HCT116 (cell line): ENCODE data around the gene TRPM4. TPM values are rescaled to one million over a fixed set of nuclear protein-coding genes. Genes with fewer than 3 reads are reported as not detected.

ENCODE experiments used
- ATAC-seq: fragments of 200-7000 bp; cut with Tn5 transposase; 2 replicates; pipeline ENCODE4 v1.9.1; 2020; ENCODE audit warnings: mild to moderate bottlenecking, moderate library complexity
- BruUV-seq: library from RNA; stranded (reverse); fragments of 400-500 nt; replicated peaks from 2 replicates; lab custom pipeline; 2021; lab: Mats Ljungman, UMichigan
- CTCF ChIA-PET: fragments of 300-600 bp; sonication (Branson Sonifier 250); formaldehyde crosslinking; loops from one replicate; lab custom pipeline; 2021; ENCODE audit warnings: antibody characterized with exemption; lab: Charles Lee
- POLR2A ChIA-PET: fragments of 300-600, 350-600 bp; sonication (Branson Sonifier 250); formaldehyde crosslinking; loops from one replicate; lab custom pipeline; 2021; ENCODE audit warnings: antibody characterized with exemption; lab: Charles Lee
- RAD21 ChIA-PET, 2 experiments: fragments of 300-600 bp; sonication (Branson Sonifier 250); formaldehyde crosslinking; loops; one replicate each; lab custom pipeline; 2023; ENCODE audit warnings: low total read pairs in 2 of 2; ENCODE audit not compliant: uncharacterized antibody in 2 of 2, unreplicated experiment in 2 of 2, low non-redundant PET in 1 of 2; lab: Charles Lee
- DNase-seq: peaks from one replicate; pipeline ENCODE4 v3.0.0-alpha.2; 2010; ENCODE audit warnings: low read depth, low spot score
- H2AFZ ChIP-seq: fragments of 200-600 bp; shearing (Covaris generic), sonication (generic); 2 replicates; pipeline ENCODE4 v1.6.1; 2017; ENCODE audit warnings: low read depth, mixed run types, mixed read lengths, antibody characterized with exemption, low read length; ENCODE audit not compliant: poor library complexity, severe bottlenecking
- H3K27ac ChIP-seq: 2 replicates; pipeline ENCODE4 v1.5.1; 2012; ENCODE audit warnings: low read depth, low read length
- H3K27me3 ChIP-seq: fragments of 200-600 bp; sonication (generic); 2 replicates; pipeline ENCODE4 v1.6.1; 2016; ENCODE audit warnings: mixed run types, low read length, mixed read lengths; ENCODE audit not compliant: insufficient read depth
- H3K36me3 ChIP-seq, 2 experiments: fragments of 200-500 bp in 1 of 2; fragments of 200-600 bp in 1 of 2; sonication (Bioruptor generic) in 1 of 2; sonication (generic) in 1 of 2; 2 replicates each; pipeline versions ENCODE4 v1.5.1 to v1.6.1; 2014 to 2016; ENCODE audit warnings: low read length in 2 of 2, inconsistent platforms in 1 of 2, mixed read lengths in 1 of 2, mixed run types in 1 of 2; ENCODE audit not compliant: insufficient read depth in 2 of 2, control insufficient read depth in 1 of 2
- H3K4me1 ChIP-seq, 2 experiments: fragments of 200-600 bp in 1 of 2; sonication (generic) in 1 of 2; 2 replicates each; pipeline versions ENCODE4 v1.5.1 to v1.6.1; 2012 to 2017; ENCODE audit warnings: low read length in 2 of 2, inconsistent platforms in 1 of 2, mild to moderate bottlenecking in 1 of 2, mixed read lengths in 1 of 2, mixed run types in 1 of 2, moderate library complexity in 1 of 2; ENCODE audit not compliant: insufficient read depth in 2 of 2, control insufficient read depth in 1 of 2
- H3K4me2 ChIP-seq: fragments of 200-600 bp; sonication (generic); 2 replicates; pipeline ENCODE4 v1.6.1; 2017; ENCODE audit warnings: mixed run types, low read length, mixed read lengths
- H3K4me3 ChIP-seq, 2 experiments: fragments of 200-600 bp in 1 of 2; sonication (generic) in 1 of 2; replicated peaks in 1 of 2; 2 replicates each; pipeline ENCODE4 v1.5.1; 2011 to 2016; ENCODE audit warnings: low read length in 2 of 2, control low read depth in 1 of 2, low read depth in 1 of 2, mild to moderate bottlenecking in 1 of 2, mixed read lengths in 1 of 2, mixed run types in 1 of 2
- H3K79me2 ChIP-seq: fragments of 200-600 bp; sonication (generic); 2 replicates; pipeline ENCODE4 v1.6.1; 2017; ENCODE audit warnings: mild to moderate bottlenecking, mixed run types, low read length, moderate library complexity, mixed read lengths; ENCODE audit not compliant: insufficient read depth
- H3K9ac ChIP-seq: fragments of 200-600 bp; sonication (generic); 2 replicates; pipeline ENCODE4 v1.6.1; 2016; ENCODE audit warnings: low read length, mixed read lengths
- H3K9me2 ChIP-seq: fragments of 200-600 bp; sonication (generic), shearing (Covaris generic); 2 replicates; pipeline ENCODE4 v1.6.1; 2017; ENCODE audit warnings: mixed run types, mild to moderate bottlenecking, moderate library complexity; ENCODE audit not compliant: insufficient read depth
- H3K9me3 ChIP-seq, 2 experiments: fragments of 200-500 bp in 1 of 2; fragments of 200-600 bp in 1 of 2; sonication (Bioruptor generic) in 1 of 2; sonication (generic) in 1 of 2; 2 replicates each; pipeline ENCODE4 v1.6.1; 2014 to 2017; ENCODE audit warnings: low read length in 2 of 2, mixed read lengths in 2 of 2, inconsistent platforms in 1 of 2, low read depth in 1 of 2, mild to moderate bottlenecking in 1 of 2, mixed run types in 1 of 2, moderate library complexity in 1 of 2; ENCODE audit not compliant: control insufficient read depth in 1 of 2, insufficient read depth in 1 of 2
- H4K20me1 ChIP-seq: fragments of 200-600 bp; sonication (generic), shearing (Covaris generic); 2 replicates; pipeline ENCODE4 v1.6.1; 2017; ENCODE audit warnings: mixed run types, mild to moderate bottlenecking, moderate library complexity; ENCODE audit not compliant: insufficient read depth
- EGR1 ChIP-seq: IDR thresholded peaks from 2 replicates; pipeline ENCODE4 v1.6.1; 2012; ENCODE audit warnings: low read depth
- JUND ChIP-seq: IDR thresholded peaks from 2 replicates; pipeline ENCODE4 v1.6.1; 2012
- RAD21 ChIP-seq: IDR thresholded peaks from 2 replicates; pipeline ENCODE4 v1.6.1; 2012; ENCODE audit warnings: low read depth, mild to moderate bottlenecking
- SP1 ChIP-seq: IDR thresholded peaks from 2 replicates; pipeline ENCODE4 v1.6.1; 2012; ENCODE audit warnings: low read depth
- YY1 ChIP-seq: IDR thresholded peaks from 2 replicates; pipeline ENCODE4 v1.6.1; 2011; ENCODE audit warnings: low read length, low read depth, moderate library complexity, mild to moderate bottlenecking; ENCODE audit not compliant: insufficient replicate concordance; ENCODE audit errors: extremely low read depth
- ZBTB33 ChIP-seq: IDR thresholded peaks from 2 replicates; pipeline ENCODE4 v1.6.1; 2011; ENCODE audit warnings: mild to moderate bottlenecking, low read length, moderate library complexity; ENCODE audit not compliant: insufficient replicate concordance; ENCODE audit errors: extremely low read depth
- intact Hi-C: fragments of 100-400 bp; cut with micrococcal nuclease; formaldehyde crosslinking; loops from 2 replicates; pipeline ENCODE4 v1.10.0; 2022
- total RNA-seq: library from RNA; stranded (reverse); gene quantifications from one replicate; pipeline ENCODE4 v1.2.1, GENCODE V29; 2021; ENCODE audit not compliant: unreplicated experiment
- TF ChIP-seq, protein P1 (sequence below): IDR thresholded peaks from 2 replicates; pipeline ENCODE4 v1.6.1; 2012; ENCODE audit warnings: low read depth
- TF ChIP-seq, protein P2 (sequence below), 3 experiments: fragments of 200-600 bp in 1 of 3; sonication (generic) in 1 of 3; IDR thresholded peaks in 2 of 3; conservative IDR thresholded peaks in 1 of 3; 2 replicates each; pipeline ENCODE4 v1.5.1; 2012 to 2017; ENCODE audit warnings: low read depth in 2 of 3, low read length in 2 of 3, antibody characterized with exemption in 1 of 3, borderline replicate concordance in 1 of 3, control low read depth in 1 of 3, mild to moderate bottlenecking in 1 of 3, mixed read lengths in 1 of 3, mixed run types in 1 of 3, moderate library complexity in 1 of 3; ENCODE audit not compliant: insufficient read depth in 1 of 3

Gene TRPM4
- total RNA-seq, 1 experiment from 2014 or later: 44.2 TPM

DNA sequence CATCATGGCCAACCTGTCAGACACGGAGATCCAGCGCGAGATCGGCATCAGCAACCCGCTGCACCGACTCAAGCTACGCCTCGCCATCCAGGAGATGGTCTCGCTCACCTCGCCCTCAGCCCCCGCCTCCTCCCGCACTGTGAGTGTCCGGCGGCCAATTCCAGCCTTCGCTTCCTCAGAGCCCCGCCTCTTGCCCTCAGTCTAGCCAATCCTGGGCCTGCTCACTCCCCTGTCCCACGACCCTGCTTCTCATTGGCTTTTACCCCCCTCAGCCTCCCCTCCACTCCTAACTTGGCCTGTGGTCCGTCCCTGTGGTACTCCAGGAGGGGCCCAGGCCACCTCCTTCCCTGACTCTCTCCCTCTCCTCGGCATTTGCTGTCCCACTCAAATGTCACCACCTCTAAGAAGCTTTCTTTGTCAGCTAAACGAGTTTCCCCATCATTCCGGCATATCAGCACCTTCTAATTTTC is 14.7 kb upstream of the TRPM4 start (continued):
- TF ChIP-seq, protein P1, sequence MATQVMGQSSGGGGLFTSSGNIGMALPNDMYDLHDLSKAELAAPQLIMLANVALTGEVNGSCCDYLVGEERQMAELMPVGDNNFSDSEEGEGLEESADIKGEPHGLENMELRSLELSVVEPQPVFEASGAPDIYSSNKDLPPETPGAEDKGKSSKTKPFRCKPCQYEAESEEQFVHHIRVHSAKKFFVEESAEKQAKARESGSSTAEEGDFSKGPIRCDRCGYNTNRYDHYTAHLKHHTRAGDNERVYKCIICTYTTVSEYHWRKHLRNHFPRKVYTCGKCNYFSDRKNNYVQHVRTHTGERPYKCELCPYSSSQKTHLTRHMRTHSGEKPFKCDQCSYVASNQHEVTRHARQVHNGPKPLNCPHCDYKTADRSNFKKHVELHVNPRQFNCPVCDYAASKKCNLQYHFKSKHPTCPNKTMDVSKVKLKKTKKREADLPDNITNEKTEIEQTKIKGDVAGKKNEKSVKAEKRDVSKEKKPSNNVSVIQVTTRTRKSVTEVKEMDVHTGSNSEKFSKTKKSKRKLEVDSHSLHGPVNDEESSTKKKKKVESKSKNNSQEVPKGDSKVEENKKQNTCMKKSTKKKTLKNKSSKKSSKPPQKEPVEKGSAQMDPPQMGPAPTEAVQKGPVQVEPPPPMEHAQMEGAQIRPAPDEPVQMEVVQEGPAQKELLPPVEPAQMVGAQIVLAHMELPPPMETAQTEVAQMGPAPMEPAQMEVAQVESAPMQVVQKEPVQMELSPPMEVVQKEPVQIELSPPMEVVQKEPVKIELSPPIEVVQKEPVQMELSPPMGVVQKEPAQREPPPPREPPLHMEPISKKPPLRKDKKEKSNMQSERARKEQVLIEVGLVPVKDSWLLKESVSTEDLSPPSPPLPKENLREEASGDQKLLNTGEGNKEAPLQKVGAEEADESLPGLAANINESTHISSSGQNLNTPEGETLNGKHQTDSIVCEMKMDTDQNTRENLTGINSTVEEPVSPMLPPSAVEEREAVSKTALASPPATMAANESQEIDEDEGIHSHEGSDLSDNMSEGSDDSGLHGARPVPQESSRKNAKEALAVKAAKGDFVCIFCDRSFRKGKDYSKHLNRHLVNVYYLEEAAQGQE: no peak

DNA sequence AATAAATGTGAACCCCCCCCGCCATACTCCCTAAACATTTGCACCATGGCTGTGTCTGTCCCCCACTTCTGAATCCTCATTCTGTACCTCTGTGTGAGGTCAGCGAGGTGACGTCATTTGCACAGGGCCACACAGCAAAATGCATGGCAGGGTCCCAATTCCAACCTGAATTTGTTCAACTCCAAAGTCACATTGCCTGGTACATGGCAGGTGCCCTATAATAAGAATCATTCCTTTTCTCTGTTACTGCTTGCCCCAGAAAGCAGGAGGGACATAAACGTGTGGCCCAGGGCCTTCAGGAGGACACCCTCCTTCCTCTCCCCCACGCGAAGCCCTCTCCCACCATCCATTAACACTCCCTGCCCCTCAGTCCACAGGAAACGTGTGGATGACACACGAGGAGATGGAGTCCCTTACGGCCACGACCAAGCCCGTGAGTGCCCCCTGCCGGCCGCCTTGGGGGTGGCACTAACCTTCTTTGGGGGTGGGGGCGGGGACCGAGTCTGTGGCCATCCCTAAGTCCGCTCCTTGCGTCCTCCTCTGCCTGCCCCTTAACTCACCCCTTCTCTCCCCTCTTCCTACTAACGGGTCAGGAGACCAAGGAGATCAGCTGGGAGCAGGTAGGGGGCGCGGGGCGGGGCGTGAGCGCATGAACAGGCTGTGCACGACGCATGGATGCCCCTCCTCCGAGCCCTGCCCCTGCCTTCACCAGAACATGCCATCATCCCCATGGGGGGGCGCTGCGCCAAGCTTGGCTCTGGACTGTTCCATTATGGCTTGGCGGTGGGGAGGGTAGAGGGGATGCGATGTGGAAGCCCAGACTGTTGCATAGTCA is 11.8 kb upstream of the TRPM4 start:
- Histone ChIP-seq H3K27ac (peak overlapping the region; percentile 36), H3K4me2 (peak overlapping the region; percentile 74), H4K20me1 (no peaks in the 10 kb centered on the region), H3K4me1 (peaks cover 16 to 38% of the 10 kb centered on the region in 2 experiments), H3K9me2 (no peaks in the 10 kb centered on the region), H3K27me3 (no peaks in the 10 kb centered on the region), H3K9ac (peak overlapping the region; percentile 24; the same call in 1 of the 2 replicates), H3K4me3 (peak overlapping the region; percentile 35 to 49), H3K36me3 (no peaks in the 10 kb centered on the region), H3K79me2 (no peaks in the 10 kb centered on the region), H3K9me3 (no peaks in the 10 kb centered on the region), H2AFZ (no peak overlapping the region)
- ChIA-PET POLR2A (interaction anchor here (0.6 kb wide), 1 partner anchor 20 kb away, joined by 7 read pairs; no protein-coding TSS in a partner anchor), CTCF (interaction anchor here (0.8 to 2.2 kb wide), 16 partner anchors 10 to 152 kb away, joined by 3 to 19 read pairs (median 5); partner anchors contain the start of genes GYS1 and RUVBL2), RAD21 (interaction anchor here in 1 of 2 experiments (1.0 kb wide), 1 partner anchor 48 kb away, joined by 3 read pairs; no protein-coding TSS in a partner anchor)
- no TSS peak for BruUV-seq
- ATAC-seq (peak; percentile 47), DNase-seq (peak; percentile 84)
- intact Hi-C loops: no loop called here
- no peak for TF ChIP-seq ZBTB33
- TF ChIP-seq YY1: peak; percentile 87
- TF ChIP-seq, protein P1: no peak
- peak; percentile 52; the same call in 1 of the 2 replicates for TF ChIP-seq SP1
- peak; percentile 74; the same call in 1 of the 2 replicates for TF ChIP-seq RAD21
- no peak for TF ChIP-seq EGR1
- TF ChIP-seq, protein P2, sequence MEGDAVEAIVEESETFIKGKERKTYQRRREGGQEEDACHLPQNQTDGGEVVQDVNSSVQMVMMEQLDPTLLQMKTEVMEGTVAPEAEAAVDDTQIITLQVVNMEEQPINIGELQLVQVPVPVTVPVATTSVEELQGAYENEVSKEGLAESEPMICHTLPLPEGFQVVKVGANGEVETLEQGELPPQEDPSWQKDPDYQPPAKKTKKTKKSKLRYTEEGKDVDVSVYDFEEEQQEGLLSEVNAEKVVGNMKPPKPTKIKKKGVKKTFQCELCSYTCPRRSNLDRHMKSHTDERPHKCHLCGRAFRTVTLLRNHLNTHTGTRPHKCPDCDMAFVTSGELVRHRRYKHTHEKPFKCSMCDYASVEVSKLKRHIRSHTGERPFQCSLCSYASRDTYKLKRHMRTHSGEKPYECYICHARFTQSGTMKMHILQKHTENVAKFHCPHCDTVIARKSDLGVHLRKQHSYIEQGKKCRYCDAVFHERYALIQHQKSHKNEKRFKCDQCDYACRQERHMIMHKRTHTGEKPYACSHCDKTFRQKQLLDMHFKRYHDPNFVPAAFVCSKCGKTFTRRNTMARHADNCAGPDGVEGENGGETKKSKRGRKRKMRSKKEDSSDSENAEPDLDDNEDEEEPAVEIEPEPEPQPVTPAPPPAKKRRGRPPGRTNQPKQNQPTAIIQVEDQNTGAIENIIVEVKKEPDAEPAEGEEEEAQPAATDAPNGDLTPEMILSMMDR (IDR thresholded peaks at IDR 0.05 in 2 of 3, conservative IDR thresholded peaks at IDR 0.05 in 1 of 3; ENCODE audit: borderline replicate concordance in 1 of 3, insufficient read depth in 1 of 3, low read depth in 2 of 3, low read length in 2 of 3): peak; percentile 86 to 94 (median 91)
- TF ChIP-seq JUND: peak; percentile 46
